Stimulated activated CD8-positive, alpha-beta memory T cell treated with anti-CD3 and anti-CD28 coated beads, Interleukin-4, amount 100 ng/mL, for 4 hours (primary cell): Measurements from ENCODE around the gene NPTX1.
A peak's percentile ranks its signal among the peaks of the same experiment; 100 is the strongest.

Experiments
- DNase-seq, 2 donors: peaks; one replicate each; pipeline ENCODE4 v3.0.0-alpha.2; 2020; ENCODE audit warnings: low read depth in 2 of 2, low spot score in 1 of 2

NPTX1 gene

GRCh38 chr17:80479246-80479566 is 2.8 kb upstream of the NPTX1 start:
- DNase-seq = no peak

- DNase-seq = no peak
These were observed 2.3 kb upstream of the NPTX1 start for GRCh38 chr17:80478487-80479245.

- no peak for DNase-seq
These were observed 1.5 kb upstream of the NPTX1 start for GRCh38 chr17:80477647-80478478.

GRCh38 chr17:80476877-80477646 is 655 bp upstream of the NPTX1 start:
- no peak for DNase-seq

GRCh38 chr17:80474961-80475909 is 1.2 kb downstream of the NPTX1 start:
- no peak for DNase-seq

- DNase-seq = no peak
These were observed 2.0 kb downstream of the NPTX1 start for GRCh38 chr17:80474231-80474960.

- DNase-seq = no peak
These were observed 2.7 kb downstream of the NPTX1 start for GRCh38 chr17:80473701-80474100.

GRCh38 chr17:80472996-80473395 is 3.4 kb downstream of the NPTX1 start:
- DNase-seq = no peak

- peak in 1 of 2 donors; percentile 25 for DNase-seq
These were observed 4.5 kb downstream of the NPTX1 start for GRCh38 chr17:80471922-80472321.

- DNase-seq = no peak
These were observed 5.8 kb downstream of the NPTX1 start for GRCh38 chr17:80470603-80471002.

- DNase-seq = no peak
These were observed 6.7 kb downstream of the NPTX1 start for GRCh38 chr17:80469667-80470066.

- DNase-seq = no peak
These were observed 7.5 kb downstream of the NPTX1 start for GRCh38 chr17:80468781-80469493.

GRCh38 chr17:80468242-80468641 is 8.2 kb downstream of the NPTX1 start:
- no peak for DNase-seq

GRCh38 chr17:80466188-80466705 is 10.2 kb downstream of the NPTX1 start:
- DNase-seq = no peak

GRCh38 chr17:80465327-80465974 is 11.0 kb downstream of the NPTX1 start:
- DNase-seq = no peak

- no peak for DNase-seq
These were observed 11.9 kb downstream of the NPTX1 start for GRCh38 chr17:80464486-80464885.

- DNase-seq = no peak
These were observed 12.5 kb downstream of the NPTX1 start for GRCh38 chr17:80463784-80464400.

GRCh38 chr17:80461528-80462160 is 14.8 kb downstream of the NPTX1 start:
- DNase-seq = no peak
